GM12874 (cell line): ENCODE data around the gene NTPCR.

Source experiments
- TF ChIP-seq, protein P1 (sequence below): IDR thresholded peaks from 2 replicates; pipeline ENCODE4 v1.5.1; 2011; ENCODE audit warnings: low read depth, mild to moderate bottlenecking, control low read depth, low read length, moderate library complexity; ENCODE audit not compliant: insufficient read depth

The NTPCR gene

GRCh38 chr1:232921381-232921780, 29.0 kb upstream of the NTPCR start:
- TF ChIP-seq, protein P1, sequence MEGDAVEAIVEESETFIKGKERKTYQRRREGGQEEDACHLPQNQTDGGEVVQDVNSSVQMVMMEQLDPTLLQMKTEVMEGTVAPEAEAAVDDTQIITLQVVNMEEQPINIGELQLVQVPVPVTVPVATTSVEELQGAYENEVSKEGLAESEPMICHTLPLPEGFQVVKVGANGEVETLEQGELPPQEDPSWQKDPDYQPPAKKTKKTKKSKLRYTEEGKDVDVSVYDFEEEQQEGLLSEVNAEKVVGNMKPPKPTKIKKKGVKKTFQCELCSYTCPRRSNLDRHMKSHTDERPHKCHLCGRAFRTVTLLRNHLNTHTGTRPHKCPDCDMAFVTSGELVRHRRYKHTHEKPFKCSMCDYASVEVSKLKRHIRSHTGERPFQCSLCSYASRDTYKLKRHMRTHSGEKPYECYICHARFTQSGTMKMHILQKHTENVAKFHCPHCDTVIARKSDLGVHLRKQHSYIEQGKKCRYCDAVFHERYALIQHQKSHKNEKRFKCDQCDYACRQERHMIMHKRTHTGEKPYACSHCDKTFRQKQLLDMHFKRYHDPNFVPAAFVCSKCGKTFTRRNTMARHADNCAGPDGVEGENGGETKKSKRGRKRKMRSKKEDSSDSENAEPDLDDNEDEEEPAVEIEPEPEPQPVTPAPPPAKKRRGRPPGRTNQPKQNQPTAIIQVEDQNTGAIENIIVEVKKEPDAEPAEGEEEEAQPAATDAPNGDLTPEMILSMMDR: no peak

GRCh38 chr1:232922485-232922884, 27.9 kb upstream of the NTPCR start:
- TF ChIP-seq, protein P1: no peak

GRCh38 chr1:232923739-232924386, 26.5 kb upstream of the NTPCR start:
- TF ChIP-seq, protein P1: no peak

DNA sequence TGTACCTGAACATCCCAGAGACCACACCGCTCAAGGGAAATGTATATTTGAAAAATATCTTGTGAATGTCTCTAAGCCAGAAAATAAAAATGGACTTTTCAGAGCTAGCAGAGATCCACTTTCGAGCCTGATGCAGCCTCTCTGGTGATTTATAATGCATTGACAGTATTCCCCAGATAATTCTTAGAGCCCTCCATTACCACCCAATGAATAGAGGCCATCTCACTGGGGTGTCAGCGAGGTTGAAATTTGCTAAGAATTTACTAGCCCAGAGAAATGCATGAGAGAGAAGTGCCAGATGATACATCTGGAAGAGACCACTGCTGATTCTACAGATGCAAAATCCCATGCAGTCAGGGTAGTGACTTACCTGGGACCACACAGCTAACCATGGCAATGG, 25.5 kb upstream of the NTPCR start:
- TF ChIP-seq, protein P1: no peak

- TF ChIP-seq, protein P1: no peak
Observed at GRCh38 chr1:232925421-232926220, 24.8 kb upstream of the NTPCR start.

GRCh38 chr1:232927830-232928505, 22.4 kb upstream of the NTPCR start:
- TF ChIP-seq, protein P1: no peak
